GM23338 (cell line): ENCODE measurements around the gene BRINP2. TPM values are rescaled to one million over a fixed set of nuclear protein-coding genes. Genes with fewer than 3 reads are reported as not detected.

Source experiments
- ATAC-seq: fragments of 200-7000 bp; cut with Tn5 transposase; 3 replicates; pipeline ENCODE4 v1.9.1; 2020
- DNase-seq: peaks from one replicate; pipeline ENCODE4 v3.0.0-alpha.2; 2015; ENCODE audit warnings: low spot score
- H2AFZ ChIP-seq: fragments of 200-600 bp; sonication (generic); 2 replicates; pipeline ENCODE4 v1.8.0; 2016; ENCODE audit warnings: antibody characterized with exemption, mild to moderate bottlenecking, moderate library complexity
- H3F3A ChIP-seq: fragments of 200-600 bp; sonication (generic); replicated peaks from 2 replicates; pipeline ENCODE4 v1.8.0; 2017; ENCODE audit warnings: antibody characterized with exemption, mixed run types, low read depth
- H3K27ac ChIP-seq: fragments of 200-600 bp; sonication (generic); 2 replicates; pipeline ENCODE4 v1.6.1; 2016; ENCODE audit warnings: low read depth
- H3K27me3 ChIP-seq: fragments of 200-600 bp; sonication (generic); 2 replicates; pipeline ENCODE4 v1.8.0; 2016; ENCODE audit warnings: mild to moderate bottlenecking, mixed run types, moderate library complexity; ENCODE audit not compliant: insufficient read depth
- H3K36me3 ChIP-seq: fragments of 200-600 bp; sonication (generic); 2 replicates; pipeline ENCODE4 v1.8.0; 2016; ENCODE audit warnings: mild to moderate bottlenecking; ENCODE audit not compliant: insufficient read depth
- H3K4me1 ChIP-seq: fragments of 200-600 bp; sonication (generic); 2 replicates; pipeline ENCODE4 v1.8.0; 2016; ENCODE audit warnings: mild to moderate bottlenecking, moderate library complexity; ENCODE audit not compliant: insufficient read depth
- H3K4me2 ChIP-seq: fragments of 200-600 bp; sonication (generic); 2 replicates; pipeline ENCODE4 v1.7.1; 2017; ENCODE audit warnings: mixed run types
- H3K4me3 ChIP-seq: fragments of 200-600 bp; sonication (generic); 2 replicates; pipeline ENCODE4 v1.6.1; 2016; ENCODE audit warnings: mixed run types
- H3K79me2 ChIP-seq: fragments of 200-600 bp; sonication (generic); replicated peaks from 2 replicates; pipeline ENCODE4 v1.8.0; 2017; ENCODE audit warnings: mild to moderate bottlenecking; ENCODE audit not compliant: insufficient read depth
- H3K9me2 ChIP-seq: fragments of 200-600 bp; sonication (generic); 2 replicates; pipeline ENCODE4 v1.8.0; 2017; ENCODE audit not compliant: insufficient read depth
- H4K20me1 ChIP-seq: fragments of 200-600 bp; sonication (generic); replicated peaks from 2 replicates; pipeline ENCODE4 v1.8.0; 2017; ENCODE audit warnings: mild to moderate bottlenecking; ENCODE audit not compliant: insufficient read depth
- H3K27ac Mint-ChIP-seq: 2 replicates; pipeline ENCODE4 v1.8.0; 2020; ENCODE audit warnings: inconsistent platforms, mild to moderate bottlenecking, moderate library complexity, mixed read lengths
- H3K27me3 Mint-ChIP-seq: 3 replicates; pipeline ENCODE4 v1.8.0; 2022; ENCODE audit warnings: low read depth, mild to moderate bottlenecking, moderate library complexity, mixed read lengths, inconsistent platforms; ENCODE audit not compliant: insufficient read depth, poor library complexity
- H3K36me3 Mint-ChIP-seq: 3 replicates; pipeline ENCODE4 v1.8.0; 2021; ENCODE audit warnings: low read depth, mild to moderate bottlenecking, inconsistent platforms, moderate library complexity, mixed read lengths
- H3K4me1 Mint-ChIP-seq: 3 replicates; pipeline ENCODE4 v1.8.0; 2020; ENCODE audit warnings: mild to moderate bottlenecking, inconsistent platforms, mixed read lengths
- H3K4me3 Mint-ChIP-seq: 3 replicates; pipeline ENCODE4 v1.8.0; 2021; ENCODE audit warnings: moderate library complexity, mild to moderate bottlenecking, inconsistent platforms, mixed read lengths
- H3K9me3 Mint-ChIP-seq: 3 replicates; pipeline ENCODE4 v1.8.0; 2020; ENCODE audit warnings: moderate library complexity, mild to moderate bottlenecking, inconsistent platforms, mixed read lengths
- EZH2 ChIP-seq: fragments of 200-600 bp; sonication (generic); IDR thresholded peaks from one replicate; pipeline ENCODE4 v1.8.0; 2017; ENCODE audit warnings: antibody characterized with exemption, mild to moderate bottlenecking, low read depth; ENCODE audit not compliant: unreplicated experiment
- JUNB ChIP-seq: IDR thresholded peaks from one replicate; pipeline ENCODE4 v1.6.1; 2016; ENCODE audit warnings: antibody characterized with exemption; ENCODE audit not compliant: unreplicated experiment
- NANOG ChIP-seq: IDR thresholded peaks from 2 replicates; pipeline ENCODE4 v1.6.1; 2016; ENCODE audit warnings: antibody characterized with exemption, borderline replicate concordance
- POLR2AphosphoS5 ChIP-seq: IDR thresholded peaks from 2 replicates; pipeline ENCODE4 v1.6.1; 2016; ENCODE audit warnings: antibody characterized with exemption, low read depth
- REST ChIP-seq: IDR thresholded peaks from one replicate; pipeline ENCODE4 v1.6.1; 2018; ENCODE audit warnings: antibody characterized with exemption; ENCODE audit not compliant: unreplicated experiment
- STAT1 ChIP-seq: IDR thresholded peaks from one replicate; pipeline ENCODE4 v1.6.1; 2016; ENCODE audit warnings: antibody characterized with exemption; ENCODE audit not compliant: unreplicated experiment
- ZNF331 ChIP-seq: fragments of 250-450 bp; sonication (Bioruptor Pico); IDR thresholded peaks from 2 replicates; pipeline ENCODE4 v1.5.0; 2020; ENCODE audit warnings: low read depth, mild to moderate bottlenecking, moderate library complexity
- ZNF462 ChIP-seq: fragments of 250-450 bp; sonication (Bioruptor Pico); IDR thresholded peaks from 2 replicates; pipeline ENCODE4 v1.5.0; 2020; ENCODE audit warnings: mild to moderate bottlenecking, moderate library complexity
- polyA plus RNA-seq: library from polyadenylated mRNA; unstranded; fragments of >200 nt; fragmentation: Nextera tagmentation; extraction: Ambion mirVana; gene quantifications from 2 replicates; pipeline ENCODE4 v1.2.1, GENCODE V29; 2016
- total RNA-seq: library from RNA; depleted of rRNA; stranded (reverse); fragments of >200 nt; shearing (Covaris generic); gene quantifications from 2 replicates; pipeline ENCODE4 v1.2.3, GENCODE V29; 2014
- TF ChIP-seq, protein P1 (sequence below), 2 experiments: fragments of 200-600 bp in 1 of 2; sonication (generic) in 1 of 2; conservative IDR thresholded peaks; 2 replicates each; pipeline versions ENCODE4 v1.5.1 to v1.6.1; 2016 to 2017; ENCODE audit warnings: antibody characterized with exemption in 2 of 2, low read depth in 2 of 2, mild to moderate bottlenecking in 2 of 2, moderate library complexity in 1 of 2
- TF ChIP-seq, protein P2 (sequence below): IDR thresholded peaks from 2 replicates; pipeline ENCODE4 v1.6.1; 2016; ENCODE audit warnings: antibody characterized with exemption

Gene BRINP2
- total and polyA plus RNA-seq, 2 experiments from 2014 or later: 0.10 to 0.52 TPM

GRCh38 chr1:177311586-177311985 is 140.8 kb downstream of the BRINP2 start (continued):
- TF ChIP-seq REST (no peak), POLR2AphosphoS5 (no peak), STAT1 (no peak), ZNF331 (CRISPR knock-in tag) (no peak), JUNB (no peak), EZH2 (no peak)
- TF ChIP-seq, protein P1, sequence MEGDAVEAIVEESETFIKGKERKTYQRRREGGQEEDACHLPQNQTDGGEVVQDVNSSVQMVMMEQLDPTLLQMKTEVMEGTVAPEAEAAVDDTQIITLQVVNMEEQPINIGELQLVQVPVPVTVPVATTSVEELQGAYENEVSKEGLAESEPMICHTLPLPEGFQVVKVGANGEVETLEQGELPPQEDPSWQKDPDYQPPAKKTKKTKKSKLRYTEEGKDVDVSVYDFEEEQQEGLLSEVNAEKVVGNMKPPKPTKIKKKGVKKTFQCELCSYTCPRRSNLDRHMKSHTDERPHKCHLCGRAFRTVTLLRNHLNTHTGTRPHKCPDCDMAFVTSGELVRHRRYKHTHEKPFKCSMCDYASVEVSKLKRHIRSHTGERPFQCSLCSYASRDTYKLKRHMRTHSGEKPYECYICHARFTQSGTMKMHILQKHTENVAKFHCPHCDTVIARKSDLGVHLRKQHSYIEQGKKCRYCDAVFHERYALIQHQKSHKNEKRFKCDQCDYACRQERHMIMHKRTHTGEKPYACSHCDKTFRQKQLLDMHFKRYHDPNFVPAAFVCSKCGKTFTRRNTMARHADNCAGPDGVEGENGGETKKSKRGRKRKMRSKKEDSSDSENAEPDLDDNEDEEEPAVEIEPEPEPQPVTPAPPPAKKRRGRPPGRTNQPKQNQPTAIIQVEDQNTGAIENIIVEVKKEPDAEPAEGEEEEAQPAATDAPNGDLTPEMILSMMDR (conservative IDR thresholded peaks at IDR 0.05; ENCODE audit: low read depth in 2 of 2): no peak
- TF ChIP-seq, protein P2, sequence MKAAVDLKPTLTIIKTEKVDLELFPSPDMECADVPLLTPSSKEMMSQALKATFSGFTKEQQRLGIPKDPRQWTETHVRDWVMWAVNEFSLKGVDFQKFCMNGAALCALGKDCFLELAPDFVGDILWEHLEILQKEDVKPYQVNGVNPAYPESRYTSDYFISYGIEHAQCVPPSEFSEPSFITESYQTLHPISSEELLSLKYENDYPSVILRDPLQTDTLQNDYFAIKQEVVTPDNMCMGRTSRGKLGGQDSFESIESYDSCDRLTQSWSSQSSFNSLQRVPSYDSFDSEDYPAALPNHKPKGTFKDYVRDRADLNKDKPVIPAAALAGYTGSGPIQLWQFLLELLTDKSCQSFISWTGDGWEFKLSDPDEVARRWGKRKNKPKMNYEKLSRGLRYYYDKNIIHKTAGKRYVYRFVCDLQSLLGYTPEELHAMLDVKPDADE: no peak

DNA sequence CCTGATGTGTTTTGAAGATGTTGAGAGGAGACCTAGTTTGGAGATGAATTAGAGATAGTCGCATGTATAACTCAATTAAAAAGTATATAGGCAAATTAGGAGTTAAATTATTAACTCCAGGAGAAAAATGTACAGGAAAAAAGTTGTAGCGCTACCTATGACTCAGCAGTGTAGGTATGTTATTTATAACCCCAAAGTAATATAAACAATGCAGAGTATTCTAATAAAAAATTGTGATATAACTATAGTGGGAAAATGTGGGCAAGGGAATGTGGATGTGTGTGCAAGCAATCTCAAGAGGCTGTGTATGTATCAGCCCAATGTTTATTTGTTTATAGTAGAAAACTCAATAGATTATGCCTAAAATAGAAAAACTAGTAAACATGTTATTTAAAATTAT is 144.5 kb downstream of the BRINP2 start:
- H3K27me3 Mint-ChIP-seq: peaks cover 2% of the 10 kb centered on the region
- no peak overlapping the region for H3K4me2 ChIP-seq
- no peak for DNase-seq
- TF ChIP-seq ZNF462 (no peak), STAT1 (no peak), ZNF331 (CRISPR knock-in tag) (no peak), NANOG (no peak), EZH2 (no peak)
- TF ChIP-seq, protein P1 (conservative IDR thresholded peaks at IDR 0.05; ENCODE audit: low read depth in 2 of 2): no peak

More for the DNA sequence above, 144.5 kb downstream of the BRINP2 start:
- H3K9me2 ChIP-seq: no peaks in the 10 kb centered on the region
- no peak overlapping the region for H2AFZ ChIP-seq
- no peaks in the 10 kb centered on the region for H3K36me3 ChIP-seq
- H3F3A ChIP-seq: no peaks in the 10 kb centered on the region
- no peak overlapping the region for H3K4me3 ChIP-seq
- no peaks in the 10 kb centered on the region for H3K79me2 ChIP-seq
- ATAC-seq: no peak
- H3K27ac ChIP-seq: no peak overlapping the region
- H3K4me3 Mint-ChIP-seq: no peak overlapping the region
- H3K36me3 Mint-ChIP-seq: no peaks in the 10 kb centered on the region
- H3K9me3 Mint-ChIP-seq: peaks cover 1% of the 10 kb centered on the region; the same call in 1 of the 3 replicates
- H3K4me1 Mint-ChIP-seq: peaks cover 9% of the 10 kb centered on the region; the same call in 2 of the 3 replicates
- H3K27ac Mint-ChIP-seq: no peak overlapping the region
- no peaks in the 10 kb centered on the region for H4K20me1 ChIP-seq
- H3K27me3 ChIP-seq: no peaks in the 10 kb centered on the region
- H3K4me1 ChIP-seq: 0 out of 2 replicates have a peak, but pooled peaks cover 10% of the 10 kb centered on the region
